HG03469 (cell line): ENCODE data around the gene ZNF439.
"Not testable (repeated sequence)": the region's sequence is repeated elsewhere in the genome, so short reads cannot be mapped to it uniquely, and the experiment has no call there.

ENCODE experiments used
- ATAC-seq: cut with Tn5 transposase; IDR thresholded peaks from one replicate; pipeline ENCODE4 v1.9.1; 2021; ENCODE audit warnings: mild to moderate bottlenecking, moderate library complexity, moderate number of reproducible peaks; ENCODE audit not compliant: unreplicated experiment

Gene ZNF439

GRCh38 chr19:11867766-11868165 lies 19.2 kb downstream of the ZNF439 start:
- not testable (repeated sequence) for ATAC-seq

- ATAC-seq, result no peak
Observed at GRCh38 chr19:11868188-11868587, 19.7 kb downstream of the ZNF439 start.

DNA sequence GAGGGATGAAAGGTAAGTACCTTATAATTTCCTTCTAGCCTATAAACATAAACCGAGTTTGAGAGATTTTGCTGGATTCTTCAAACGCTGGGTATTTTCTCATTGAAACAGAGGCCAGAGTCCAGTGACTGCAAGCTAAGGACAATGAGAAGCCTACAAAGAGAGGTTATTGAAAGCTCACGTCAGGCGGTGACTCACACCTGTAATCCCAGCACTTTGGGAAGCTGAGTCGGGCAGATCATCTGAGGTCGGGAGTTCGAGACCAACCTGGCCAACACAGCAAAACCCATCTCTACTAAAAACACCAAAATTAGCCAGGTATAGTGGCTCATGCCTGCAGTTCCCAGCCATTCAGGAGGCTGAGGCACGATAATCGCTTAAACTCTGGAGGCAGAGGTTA lies 24.1 kb downstream of the ZNF439 start:
- ATAC-seq, result no peak

GRCh38 chr19:11873762-11874161 lies 25.2 kb downstream of the ZNF439 start:
- ATAC-seq, result no peak

- ATAC-seq, result not testable (repeated sequence)
Observed at GRCh38 chr19:11879687-11880266, 31.3 kb downstream of the ZNF439 start.

DNA sequence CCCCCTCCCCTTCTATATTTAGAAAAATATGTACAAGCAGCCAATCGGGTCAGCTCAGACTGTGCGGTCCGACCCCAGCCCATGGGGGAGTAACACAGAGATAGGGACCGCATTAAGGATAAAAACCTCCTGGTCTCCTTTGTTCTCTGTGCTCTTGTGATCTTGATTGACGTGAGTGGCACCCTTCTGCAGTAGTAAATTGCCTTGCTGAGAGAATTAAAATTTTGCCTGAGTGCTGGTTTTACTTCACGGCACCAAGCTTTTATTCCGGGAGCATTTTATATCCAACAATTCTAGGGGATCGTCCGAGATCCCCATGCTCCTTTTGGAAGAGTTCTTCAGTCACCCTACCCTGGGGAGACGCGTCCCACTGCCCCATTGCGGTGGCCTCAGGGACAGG lies 32.1 kb downstream of the ZNF439 start:
- ATAC-seq, result no peak

- no peak for ATAC-seq
Observed at GRCh38 chr19:11881151-11881800, 32.8 kb downstream of the ZNF439 start.

- ATAC-seq, result no peak
Observed at GRCh38 chr19:11882606-11883005, 34.1 kb downstream of the ZNF439 start.

- ATAC-seq, result no peak
Observed at GRCh38 chr19:11887234-11887610, 38.7 kb downstream of the ZNF439 start.

GRCh38 chr19:11887611-11888531 lies 39.3 kb downstream of the ZNF439 start, which contains the start of gene ZNF69:
ZNF69 (plus strand) TSS chr19:11887782; CDS start chr19:11887924, 142 bp downstream.
- ATAC-seq, result no peak

DNA sequence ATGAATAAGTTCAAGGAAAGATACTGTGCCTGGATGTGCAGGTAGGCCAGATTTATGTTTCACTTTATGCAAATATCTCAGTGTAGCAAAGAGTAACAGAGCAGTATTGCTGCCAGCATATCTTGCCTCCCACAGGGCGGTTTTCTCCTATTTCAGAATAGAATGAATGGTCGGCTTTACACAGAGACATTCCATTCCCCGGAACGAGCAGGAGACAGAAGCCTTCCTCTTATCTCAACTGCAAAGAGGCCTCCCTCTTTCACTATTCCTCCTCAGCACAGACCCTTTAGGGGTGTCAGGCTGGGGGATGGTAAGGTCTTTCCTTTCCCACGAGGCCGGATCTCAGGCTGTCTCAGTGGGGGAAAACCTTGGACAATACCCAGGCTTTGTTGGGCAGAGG lies 41.4 kb downstream of the ZNF439 start:
- ATAC-seq, result not testable (repeated sequence)

DNA sequence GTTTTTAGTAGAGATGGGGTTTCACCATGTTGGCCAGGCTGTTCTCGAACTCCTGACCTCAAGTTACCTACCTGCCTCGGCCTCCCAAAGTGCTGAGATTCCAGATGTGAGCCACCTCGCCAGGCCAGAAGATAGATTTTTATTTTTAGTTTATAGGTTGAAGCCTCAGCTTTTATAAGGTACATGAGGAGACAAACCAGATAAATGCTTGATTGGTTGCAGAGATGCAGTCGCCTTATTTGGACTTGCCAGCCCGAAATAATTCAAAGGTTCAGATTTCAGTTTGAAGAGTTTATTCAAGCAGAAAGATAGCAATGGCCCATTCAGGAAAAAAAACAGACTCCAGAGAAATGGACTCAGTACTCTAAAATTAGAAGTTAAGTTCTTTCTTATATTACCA lies 42.1 kb downstream of the ZNF439 start:
- no peak for ATAC-seq

DNA sequence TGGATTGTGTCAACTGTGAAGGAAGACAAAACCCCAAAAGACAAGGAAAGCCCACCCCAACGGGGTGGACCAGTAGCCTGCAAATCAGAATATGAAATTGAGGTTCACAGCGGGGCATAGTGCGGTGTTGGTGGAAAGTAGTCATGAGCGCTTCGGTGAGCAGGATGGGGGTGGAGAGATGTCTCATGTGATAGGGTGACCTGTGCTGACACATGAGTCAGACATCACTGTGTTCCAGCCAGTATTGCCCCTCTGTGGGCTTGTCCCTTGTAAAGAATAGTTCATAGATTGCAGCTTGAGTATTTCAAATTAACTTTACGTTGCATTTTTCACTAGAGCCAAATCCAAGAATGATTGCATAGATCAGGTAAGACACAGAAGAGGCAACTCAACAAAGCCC lies 46.3 kb downstream of the ZNF439 start:
- no peak for ATAC-seq

DNA sequence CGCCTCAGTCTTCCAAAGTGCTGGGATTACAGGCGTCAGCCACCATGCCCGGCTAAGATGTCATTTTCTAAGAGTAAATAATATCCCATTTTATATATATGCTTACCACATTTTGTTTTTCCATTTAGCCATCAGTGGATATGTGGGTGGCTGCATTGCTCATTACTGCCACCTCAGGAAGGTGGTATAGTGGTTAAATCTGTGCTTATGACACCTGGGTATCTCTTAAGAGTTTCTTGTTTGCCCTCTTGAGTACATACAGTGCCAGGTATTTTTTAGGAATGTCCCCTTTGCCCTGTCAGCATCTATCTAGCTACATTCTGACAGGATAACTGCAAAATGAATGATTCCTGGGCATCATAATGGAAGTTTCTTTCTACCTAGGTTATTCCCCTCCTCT lies 53.7 kb downstream of the ZNF439 start:
- ATAC-seq, result no peak

DNA sequence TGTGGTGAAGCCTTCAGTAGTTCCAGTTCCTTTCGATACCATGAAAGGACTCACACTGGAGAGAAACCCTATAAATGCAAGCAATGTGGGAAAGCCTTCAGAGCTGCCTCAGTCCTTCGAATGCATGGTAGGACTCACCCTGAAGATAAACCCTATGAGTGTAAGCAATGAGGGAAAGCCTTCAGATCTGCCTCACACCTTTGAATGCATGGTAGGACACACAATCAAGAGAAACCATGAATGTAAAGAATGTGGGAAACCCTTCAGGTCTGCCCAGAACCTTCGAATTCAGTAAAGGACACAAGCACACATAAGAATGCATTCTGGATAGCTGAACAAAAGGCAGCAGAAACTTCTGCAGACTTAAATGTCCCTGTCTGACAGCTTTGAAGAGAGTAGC lies 57.4 kb downstream of the ZNF439 start:
- ATAC-seq, result no peak

- ATAC-seq, result not testable (repeated sequence)
Observed at GRCh38 chr19:11911937-11912336, 63.4 kb downstream of the ZNF439 start.

DNA sequence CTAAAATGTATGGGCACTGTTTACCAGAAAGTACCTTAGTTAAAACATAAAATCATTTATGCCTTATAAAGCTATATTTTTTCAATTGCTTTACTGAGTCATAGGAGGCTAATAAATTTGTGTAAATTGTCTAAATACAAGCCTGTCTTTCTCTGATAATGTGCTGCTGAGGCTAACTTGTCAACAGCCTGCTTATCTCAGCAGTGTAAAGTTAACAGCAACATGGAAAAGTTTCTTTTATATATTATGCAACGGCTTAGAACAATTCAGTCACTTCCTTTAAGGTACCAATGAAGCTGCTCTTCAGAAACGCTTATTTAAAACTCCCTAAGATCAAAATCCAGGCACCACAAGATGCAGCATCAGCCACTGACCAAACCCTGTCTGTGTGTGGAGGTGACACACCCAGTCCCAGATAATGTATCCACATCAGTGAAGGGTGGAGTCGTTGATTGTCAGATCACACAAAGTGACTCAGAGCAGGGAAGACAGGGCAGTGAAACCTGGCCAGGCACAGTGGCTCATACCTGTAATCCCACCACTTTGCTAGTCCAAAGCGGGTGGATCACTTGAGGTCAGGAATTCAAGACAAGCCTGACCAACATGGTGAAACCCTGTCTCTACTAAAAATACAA lies 66.0 kb downstream of the ZNF439 start:
- not testable (repeated sequence) for ATAC-seq
